Activated CD4-positive, alpha-beta memory T cell treated with anti-CD3 and anti-CD28 coated beads for 36 hours (primary cell): ENCODE measurements around the gene CDC42BPA. TPM values are rescaled to one million over a fixed set of nuclear protein-coding genes. Genes with fewer than 3 reads are reported as not detected.
"Not testable (repeated sequence)": the region's sequence is repeated elsewhere in the genome, so short reads cannot be mapped to it uniquely, and the experiment has no call there.

Experiments used
- CTCF ChIA-PET: fragments of 350-600 bp; sonication (Branson Sonifier 250); formaldehyde crosslinking; loops from one replicate; lab custom pipeline; 2021; ENCODE audit warnings: antibody characterized with exemption, inconsistent platforms; lab: Charles Lee
- POLR2A ChIA-PET: fragments of 350-600 bp; sonication (Branson Sonifier 250); formaldehyde crosslinking; loops from one replicate; lab custom pipeline; 2021; ENCODE audit warnings: antibody characterized with exemption; lab: Charles Lee
- DNase-seq: peaks from one replicate; pipeline ENCODE4 v3.0.0-alpha.2; 2020
- H3K27ac Mint-ChIP-seq: one replicate; pipeline ENCODE4 v1.8.0; 2021; ENCODE audit warnings: mixed read lengths
- H3K27me3 Mint-ChIP-seq: one replicate; pipeline ENCODE4 v1.8.0; 2021; ENCODE audit warnings: mixed read lengths
- H3K36me3 Mint-ChIP-seq: one replicate; pipeline ENCODE4 v1.8.0; 2021; ENCODE audit warnings: mixed read lengths
- H3K4me1 Mint-ChIP-seq: one replicate; pipeline ENCODE4 v1.8.0; 2021; ENCODE audit warnings: low read depth, mixed read lengths
- H3K4me3 Mint-ChIP-seq: one replicate; pipeline ENCODE4 v1.8.0; 2021; ENCODE audit warnings: mild to moderate bottlenecking, mixed read lengths
- H3K9me3 Mint-ChIP-seq: one replicate; pipeline ENCODE4 v1.8.0; 2021; ENCODE audit warnings: mixed read lengths
- intact Hi-C: fragments of 100-400 bp; cut with micrococcal nuclease; formaldehyde crosslinking; loops from one replicate; pipeline ENCODE4 v1.15.1; 2023
- total RNA-seq, 2 experiments: library from RNA; stranded (reverse); gene quantifications; one replicate each; pipeline ENCODE4 v1.2.3, GENCODE V29; 2021

Gene CDC42BPA
- total RNA-seq, 2 experiments from 2014 or later = 2.1 to 3.1 TPM

GRCh38 chr1:227353186-227353585, 34.9 kb upstream of the CDC42BPA start:
- ChIA-PET CTCF (no interaction called here), POLR2A (no interaction called here)
- H3K36me3 Mint-ChIP-seq = no peaks in the 10 kb centered on the region
- H3K27ac Mint-ChIP-seq = no peak overlapping the region
- no peak overlapping the region for H3K4me3 Mint-ChIP-seq
- H3K9me3 Mint-ChIP-seq = no peaks in the 10 kb centered on the region
- no peak for DNase-seq
- H3K4me1 Mint-ChIP-seq = no peaks in the 10 kb centered on the region
- intact Hi-C loops = no loop called here
- H3K27me3 Mint-ChIP-seq = no peaks in the 10 kb centered on the region

- intact Hi-C loops, POLR2A ChIA-PET, H3K4me1 Mint-ChIP-seq, CTCF ChIA-PET, H3K36me3 Mint-ChIP-seq, H3K9me3 Mint-ChIP-seq, H3K27ac Mint-ChIP-seq, H3K27me3 Mint-ChIP-seq, H3K4me3 Mint-ChIP-seq, DNase-seq: not testable (repeated sequence)
Observed at GRCh38 chr1:227352164-227352563, 33.9 kb upstream of the CDC42BPA start.

- H3K4me3 Mint-ChIP-seq = no peak overlapping the region
- H3K27ac Mint-ChIP-seq = no peak overlapping the region
- no peaks in the 10 kb centered on the region for H3K9me3 Mint-ChIP-seq
- no peak for DNase-seq
- ChIA-PET POLR2A (no interaction called here), CTCF (no interaction called here)
- H3K36me3 Mint-ChIP-seq = no peaks in the 10 kb centered on the region
- H3K27me3 Mint-ChIP-seq = peaks cover under 1% of the 10 kb centered on the region
- no peaks in the 10 kb centered on the region for H3K4me1 Mint-ChIP-seq
- intact Hi-C loops = no loop called here
Observed at GRCh38 chr1:227351443-227351842, 33.2 kb upstream of the CDC42BPA start.

- ChIA-PET CTCF (no interaction called here), POLR2A (interaction anchor here (0.6 kb wide), 1 partner anchor 33 kb away, joined by 3 read pairs; no protein-coding TSS in a partner anchor)
- Mint-ChIP-seq H3K4me3 (no peak overlapping the region), H3K27ac (no peak overlapping the region), H3K36me3 (no peaks in the 10 kb centered on the region), H3K27me3 (peaks cover 2% of the 10 kb centered on the region), H3K4me1 (no peaks in the 10 kb centered on the region), H3K9me3 (no peaks in the 10 kb centered on the region)
- intact Hi-C loops = no loop called here
- no peak for DNase-seq
Observed at GRCh38 chr1:227349967-227350366, 31.7 kb upstream of the CDC42BPA start.

GRCh38 chr1:227343727-227344551, 25.6 kb upstream of the CDC42BPA start:
- no peak overlapping the region for H3K4me3 Mint-ChIP-seq
- H3K4me1 Mint-ChIP-seq = no peaks in the 10 kb centered on the region
- no peaks in the 10 kb centered on the region for H3K36me3 Mint-ChIP-seq
- ChIA-PET CTCF (no interaction called here), POLR2A (no interaction called here)
- intact Hi-C loops = no loop called here
- no peak for DNase-seq
- H3K27ac Mint-ChIP-seq = no peak overlapping the region
- H3K9me3 Mint-ChIP-seq = no peaks in the 10 kb centered on the region
- peaks cover 2% of the 10 kb centered on the region for H3K27me3 Mint-ChIP-seq

- Mint-ChIP-seq H3K9me3 (no peaks in the 10 kb centered on the region), H3K36me3 (no peaks in the 10 kb centered on the region), H3K27ac (no peak overlapping the region), H3K4me1 (no peaks in the 10 kb centered on the region), H3K27me3 (peaks cover 2% of the 10 kb centered on the region), H3K4me3 (no peak overlapping the region)
- intact Hi-C loops = no loop called here
- POLR2A ChIA-PET = no interaction called here
- CTCF ChIA-PET = no interaction called here
- no peak for DNase-seq
Observed at GRCh38 chr1:227343206-227343605, 24.9 kb upstream of the CDC42BPA start.

- CTCF ChIA-PET = no interaction called here
- no peak overlapping the region for H3K27ac Mint-ChIP-seq
Observed at GRCh38 chr1:227342075-227342829, 24.0 kb upstream of the CDC42BPA start.

GRCh38 chr1:227336136-227336535, 17.8 kb upstream of the CDC42BPA start:
- intact Hi-C loops, H3K4me1 Mint-ChIP-seq, CTCF ChIA-PET, H3K27ac Mint-ChIP-seq, H3K36me3 Mint-ChIP-seq, H3K4me3 Mint-ChIP-seq, H3K27me3 Mint-ChIP-seq, DNase-seq, POLR2A ChIA-PET: not testable (repeated sequence)
- H3K9me3 Mint-ChIP-seq = peaks cover 13% of the 10 kb centered on the region

More at GRCh38 chr1:227342075-227342829, 24.0 kb upstream of the CDC42BPA start:
- Mint-ChIP-seq H3K36me3 (no peaks in the 10 kb centered on the region), H3K4me3 (no peak overlapping the region), H3K27me3 (peaks cover 2% of the 10 kb centered on the region), H3K9me3 (no peaks in the 10 kb centered on the region), H3K4me1 (no peaks in the 10 kb centered on the region)
- intact Hi-C loops = no loop called here
- POLR2A ChIA-PET = no interaction called here
- DNase-seq = no peak

GRCh38 chr1:227335242-227336020, 17.1 kb upstream of the CDC42BPA start:
- intact Hi-C loops = no loop called here
- CTCF ChIA-PET = no interaction called here
- H3K4me1 Mint-ChIP-seq = no peaks in the 10 kb centered on the region
- POLR2A ChIA-PET = no interaction called here
- H3K27me3 Mint-ChIP-seq = peaks cover 3% of the 10 kb centered on the region
- peaks cover 13% of the 10 kb centered on the region for H3K9me3 Mint-ChIP-seq
- no peak overlapping the region for H3K4me3 Mint-ChIP-seq
- DNase-seq = no peak
- no peak overlapping the region for H3K27ac Mint-ChIP-seq
- peaks cover 6% of the 10 kb centered on the region for H3K36me3 Mint-ChIP-seq

GRCh38 chr1:227333423-227333822, 15.1 kb upstream of the CDC42BPA start:
- Mint-ChIP-seq H3K4me3 (no peak overlapping the region), H3K36me3 (peaks cover 6% of the 10 kb centered on the region), H3K27me3 (peaks cover 4% of the 10 kb centered on the region), H3K4me1 (no peaks in the 10 kb centered on the region), H3K27ac (no peak overlapping the region), H3K9me3 (peaks cover 13% of the 10 kb centered on the region)
- DNase-seq = no peak
- CTCF ChIA-PET = no interaction called here
- POLR2A ChIA-PET = no interaction called here
- intact Hi-C loops = no loop called here

GRCh38 chr1:227330279-227331076, 12.2 kb upstream of the CDC42BPA start:
- ChIA-PET POLR2A (no interaction called here), CTCF (interaction anchor here (0.6 kb wide), 1 partner anchor 343 kb away, joined by 3 read pairs; no protein-coding TSS in a partner anchor)
- Mint-ChIP-seq H3K4me3 (no peak overlapping the region), H3K36me3 (peaks cover 6% of the 10 kb centered on the region), H3K4me1 (no peaks in the 10 kb centered on the region), H3K27ac (no peak overlapping the region), H3K27me3 (peaks cover 4% of the 10 kb centered on the region), H3K9me3 (peaks cover 13% of the 10 kb centered on the region)
- intact Hi-C loops = no loop called here
- no peak for DNase-seq
